Sigmoid colon (tissue), 7 donors: Measurements from ENCODE around the gene NUDC. TPM values are rescaled to one million over a fixed set of nuclear protein-coding genes. Genes with fewer than 3 reads are reported as not detected.
"Not testable (repeated sequence)": the region's sequence is repeated elsewhere in the genome, so short reads cannot be mapped to it uniquely, and the experiment has no call there.

Experiments
- DNase-seq: peaks from one replicate; pipeline ENCODE4 v3.0.0-alpha.2; 2019
- H3K27ac ChIP-seq, 4 donors: fragments of 200-600 bp; sonication (generic); one replicate each; pipeline ENCODE4 v1.5.1; 2016 to 2019; ENCODE audit warnings: mild to moderate bottlenecking in 1 of 4
- H3K27me3 ChIP-seq, 3 donors: fragments of 200-600 bp; sonication (generic); one replicate each; pipeline ENCODE4 v1.5.1; 2019; ENCODE audit warnings: mild to moderate bottlenecking in 1 of 3
- H3K36me3 ChIP-seq, 4 donors: fragments of 200-600 bp; sonication (generic); one replicate each; pipeline ENCODE4 v1.5.1; 2016 to 2019
- H3K4me1 ChIP-seq, 4 donors: fragments of 200-600 bp; sonication (generic); one replicate each; pipeline ENCODE4 v1.5.1; 2017 to 2019
- H3K4me3 ChIP-seq, 4 donors: fragments of 200-600 bp; sonication (generic); one replicate each; pipeline ENCODE4 v1.5.1; 2017 to 2019; ENCODE audit warnings: mild to moderate bottlenecking in 2 of 4, moderate library complexity in 1 of 4
- H3K9me3 ChIP-seq, 4 donors: fragments of 200-600 bp in 3 of 4; sonication (generic) in 3 of 4; one replicate each; pipeline versions ENCODE4 v1.5.1 to v1.6.1; 2013 to 2019
- CTCF ChIP-seq, 4 experiments: fragments of 450-650 bp in 3 of 4; fragments of 200-600 bp in 1 of 4; IDR thresholded peaks; one replicate each; pipeline ENCODE4 v1.5.1; 2016 to 2019; ENCODE audit warnings: antibody characterized with exemption in 4 of 4, mild to moderate bottlenecking in 3 of 4, moderate library complexity in 2 of 4
- EP300 ChIP-seq, 4 donors: sonication (generic); formaldehyde crosslinking; IDR thresholded peaks; one replicate each; pipeline ENCODE4 v1.6.1; 2017; ENCODE audit warnings: antibody characterized with exemption in 4 of 4
- POLR2A ChIP-seq, 2 donors: fragments of 450-650 bp; IDR thresholded peaks; one replicate each; pipeline ENCODE4 v1.6.1; 2016; ENCODE audit warnings: antibody characterized with exemption in 2 of 2, mild to moderate bottlenecking in 2 of 2, moderate library complexity in 2 of 2
- POLR2AphosphoS5 ChIP-seq, 4 donors: sonication (generic); formaldehyde crosslinking; IDR thresholded peaks; one replicate each; pipeline ENCODE4 v1.6.1; 2017; ENCODE audit warnings: antibody characterized with exemption in 4 of 4
- WGBS, 2 donors: extraction: QIAGEN DNeasy Blood & Tissue Kit; methylation state at CpG; one replicate each; pipeline ENCODE4 v1.1.7; 2013; 5-methylcytosine and 5-hydroxymethylcytosine counted together
- intact Hi-C: fragments of 100-400 bp; cut with DNase I; formaldehyde crosslinking; loops from one replicate; pipeline ENCODE4 v1.15.1; 2023
- polyA plus RNA-seq, 3 donors: library from polyadenylated mRNA; stranded (reverse); fragments of 200-250 nt; gene quantifications; one replicate each; pipeline ENCODE4 v1.2.3, GENCODE V29; 2013
- total RNA-seq, 4 donors: library from RNA; depleted of rRNA; stranded (reverse); fragments of >200 nt; gene quantifications; one replicate each; pipeline ENCODE4 v1.1.0, GENCODE V29; 2016
- donor health status: healthy with polysubstance abuse.
- donor health status: Bipolar disorder and iron deficiency.
- donor health status: healthy.

Gene NUDC
- total and polyA plus RNA-seq, 7 donors = 28.4 to 82.1 (median 57.1) TPM

- Histone ChIP-seq H3K27ac (no peak overlapping the region), H3K4me1 (no peaks in the 10 kb centered on the region)
- WGBS, 2 donors = 78 to 83% methylated on average over 3 of the region's 3 CpGs
Observed at GRCh38 chr1:26981146-26981846, 59.8 kb downstream of the NUDC start.

GRCh38 chr1:26983863-26984262 lies 62.3 kb downstream of the NUDC start:
- no peaks in the 10 kb centered on the region for H3K9me3 ChIP-seq
- H3K27me3 ChIP-seq = peaks cover 0 to 5% (median 0%) of the 10 kb centered on the region in 3 donors
- no peak overlapping the region for H3K4me3 ChIP-seq
- H3K27ac ChIP-seq = no peak overlapping the region
- H3K4me1 ChIP-seq = no peaks in the 10 kb centered on the region
- WGBS, 2 donors = 59 to 89% methylated on average over 5 of the region's 5 CpGs
- DNase-seq = no peak
- intact Hi-C loops = no loop called here
- H3K36me3 ChIP-seq = no peaks in the 10 kb centered on the region
- no peak for TF ChIP-seq CTCF (IDR thresholded peaks at IDR 0.05)
- no peak for TF ChIP-seq POLR2AphosphoS5 (IDR thresholded peaks at IDR 0.05)

More at GRCh38 chr1:26981146-26981846, 59.8 kb downstream of the NUDC start:
- no peak for DNase-seq
- Histone ChIP-seq H3K9me3 (no peaks in the 10 kb centered on the region), H3K4me3 (no peak overlapping the region), H3K36me3 (no peaks in the 10 kb centered on the region), H3K27me3 (peaks cover 0 to 5% (median 0%) of the 10 kb centered on the region in 3 donors)
- intact Hi-C loops = no loop called here
- TF ChIP-seq EP300 (IDR thresholded peaks at IDR 0.05) (no peak), POLR2A (IDR thresholded peaks at IDR 0.05) (no peak), POLR2AphosphoS5 (IDR thresholded peaks at IDR 0.05) (no peak), CTCF (IDR thresholded peaks at IDR 0.05) (no peak)

GRCh38 chr1:26984291-26984690 lies 62.7 kb downstream of the NUDC start:
- H3K9me3 ChIP-seq = no peaks in the 10 kb centered on the region
- 89 to 91% methylated on average over 8 of the region's 8 CpGs for WGBS, 2 donors
- H3K36me3 ChIP-seq = no peaks in the 10 kb centered on the region
- no peak overlapping the region for H3K4me3 ChIP-seq
- no peak for DNase-seq
- H3K27ac ChIP-seq = no peak overlapping the region
- peaks cover 0 to 5% (median 0%) of the 10 kb centered on the region in 3 donors for H3K27me3 ChIP-seq
- TF ChIP-seq POLR2A (IDR thresholded peaks at IDR 0.05) (no peak), EP300 (IDR thresholded peaks at IDR 0.05) (no peak), POLR2AphosphoS5 (IDR thresholded peaks at IDR 0.05) (no peak), CTCF (IDR thresholded peaks at IDR 0.05) (no peak)
- H3K4me1 ChIP-seq = no peaks in the 10 kb centered on the region
- intact Hi-C loops = no loop called here

GRCh38 chr1:26986658-26987057 lies 65.1 kb downstream of the NUDC start:
- H3K4me1 ChIP-seq = no peaks in the 10 kb centered on the region
- TF ChIP-seq POLR2A (IDR thresholded peaks at IDR 0.05) (no peak), POLR2AphosphoS5 (IDR thresholded peaks at IDR 0.05) (no peak), CTCF (IDR thresholded peaks at IDR 0.05) (no peak), EP300 (IDR thresholded peaks at IDR 0.05) (no peak)
- no peak overlapping the region for H3K27ac ChIP-seq
- H3K9me3 ChIP-seq = no peaks in the 10 kb centered on the region
- no peak for DNase-seq
- H3K4me3 ChIP-seq = no peak overlapping the region
- 19 to 45% methylated on average over 2 of the region's 2 CpGs for WGBS, 2 donors
- no peaks in the 10 kb centered on the region for H3K36me3 ChIP-seq
- peaks cover 0 to 8% (median 0%) of the 10 kb centered on the region in 3 donors for H3K27me3 ChIP-seq
- intact Hi-C loops = no loop called here

GRCh38 chr1:26989403-26990109 lies 68.0 kb downstream of the NUDC start:
- DNase-seq, H3K36me3 ChIP-seq, H3K4me3 ChIP-seq, H3K27ac ChIP-seq, H3K9me3 ChIP-seq: not testable (repeated sequence)
- 86 to 89% methylated on average over 12 of the region's 12 CpGs for WGBS, 2 donors
- H3K4me1 ChIP-seq = peaks cover 0 to 15% (median 8%) of the 10 kb centered on the region in 4 donors
- peaks cover 0 to 19% (median 5%) of the 10 kb centered on the region in 3 donors for H3K27me3 ChIP-seq
- intact Hi-C loops = loop anchor here (10.0 kb wide), 1 partner anchor 405 kb away; the partner anchor contains the start of gene GPR3
